Left hindlimb (tissue), 1 donor: ENCODE results near the gene DAAM1.

Experiments
- DNase-seq: peaks from one replicate; pipeline ENCODE4 v3.0.0-alpha.2; 2018

DAAM1 gene

GRCh38 chr14:59295951-59296350, 107.5 kb downstream of the DAAM1 start:
- no peak for DNase-seq

- no peak for DNase-seq
These were observed 108.0 kb downstream of the DAAM1 start for GRCh38 chr14:59296508-59296907.

GRCh38 chr14:59297071-59297776, 108.8 kb downstream of the DAAM1 start:
- DNase-seq: no peak

- DNase-seq: no peak
These were observed 111.3 kb downstream of the DAAM1 start for GRCh38 chr14:59299731-59300130.

GRCh38 chr14:59301354-59301753, 112.9 kb downstream of the DAAM1 start:
- no peak for DNase-seq

- DNase-seq: no peak
These were observed 113.8 kb downstream of the DAAM1 start for GRCh38 chr14:59302313-59302712.

GRCh38 chr14:59303216-59303615, 114.7 kb downstream of the DAAM1 start:
- DNase-seq: no peak

GRCh38 chr14:59305231-59305630, 116.8 kb downstream of the DAAM1 start:
- no peak for DNase-seq

- DNase-seq: no peak
These were observed 117.5 kb downstream of the DAAM1 start for GRCh38 chr14:59305836-59306555.

GRCh38 chr14:59306775-59307174, 118.3 kb downstream of the DAAM1 start:
- DNase-seq: no peak

- no peak for DNase-seq
These were observed 119.6 kb downstream of the DAAM1 start for GRCh38 chr14:59308086-59308485.

- DNase-seq: no peak
These were observed 120.2 kb downstream of the DAAM1 start for GRCh38 chr14:59308673-59309072.

GRCh38 chr14:59309291-59309900, 120.9 kb downstream of the DAAM1 start:
- DNase-seq: no peak

GRCh38 chr14:59310633-59311032, 122.2 kb downstream of the DAAM1 start:
- DNase-seq: no peak

- no peak for DNase-seq
These were observed 123.3 kb downstream of the DAAM1 start for GRCh38 chr14:59311723-59312122.

- no peak for DNase-seq
These were observed 124.7 kb downstream of the DAAM1 start for GRCh38 chr14:59313144-59313651.

- DNase-seq: no peak
These were observed 125.5 kb downstream of the DAAM1 start for GRCh38 chr14:59313658-59314608.

GRCh38 chr14:59314953-59315599, 126.6 kb downstream of the DAAM1 start:
- DNase-seq: no peak

- no peak for DNase-seq
These were observed 127.8 kb downstream of the DAAM1 start for GRCh38 chr14:59316151-59316830.

- DNase-seq: no peak
These were observed 128.9 kb downstream of the DAAM1 start for GRCh38 chr14:59317346-59317745.

GRCh38 chr14:59317798-59318505, 129.5 kb downstream of the DAAM1 start:
- no peak for DNase-seq
